ENCODE measurements around the gene PLXNB1.

GRCh38 chr3:48463703-48464102, 33.8 kb upstream of the PLXNB1 start:
- TF ChIP-seq RFX5 (IDR thresholded peaks at IDR 0.05) = no peak
- TF ChIP-seq RAD21 (conservative IDR thresholded peaks at IDR 0.05 in 1 of 2, IDR thresholded peaks at IDR 0.05 in 1 of 2) = no peak
- TF ChIP-seq REST (IDR thresholded peaks at IDR 0.05) = no peak
- TF ChIP-seq, protein P1, sequence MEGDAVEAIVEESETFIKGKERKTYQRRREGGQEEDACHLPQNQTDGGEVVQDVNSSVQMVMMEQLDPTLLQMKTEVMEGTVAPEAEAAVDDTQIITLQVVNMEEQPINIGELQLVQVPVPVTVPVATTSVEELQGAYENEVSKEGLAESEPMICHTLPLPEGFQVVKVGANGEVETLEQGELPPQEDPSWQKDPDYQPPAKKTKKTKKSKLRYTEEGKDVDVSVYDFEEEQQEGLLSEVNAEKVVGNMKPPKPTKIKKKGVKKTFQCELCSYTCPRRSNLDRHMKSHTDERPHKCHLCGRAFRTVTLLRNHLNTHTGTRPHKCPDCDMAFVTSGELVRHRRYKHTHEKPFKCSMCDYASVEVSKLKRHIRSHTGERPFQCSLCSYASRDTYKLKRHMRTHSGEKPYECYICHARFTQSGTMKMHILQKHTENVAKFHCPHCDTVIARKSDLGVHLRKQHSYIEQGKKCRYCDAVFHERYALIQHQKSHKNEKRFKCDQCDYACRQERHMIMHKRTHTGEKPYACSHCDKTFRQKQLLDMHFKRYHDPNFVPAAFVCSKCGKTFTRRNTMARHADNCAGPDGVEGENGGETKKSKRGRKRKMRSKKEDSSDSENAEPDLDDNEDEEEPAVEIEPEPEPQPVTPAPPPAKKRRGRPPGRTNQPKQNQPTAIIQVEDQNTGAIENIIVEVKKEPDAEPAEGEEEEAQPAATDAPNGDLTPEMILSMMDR (IDR thresholded peaks at IDR 0.05) = no peak
- TF ChIP-seq CHD4 (IDR thresholded peaks at IDR 0.05; ENCODE audit: borderline replicate concordance) = no peak
- TF ChIP-seq MAZ (IDR thresholded peaks at IDR 0.05; ENCODE audit: borderline replicate concordance, low read depth, low read length) = no peak
- no peak for TF ChIP-seq KDM1A (IDR thresholded peaks at IDR 0.05; ENCODE audit: low read depth)
- no peak for TF ChIP-seq HDAC2 (IDR thresholded peaks at IDR 0.05)
- TF ChIP-seq MYC (IDR thresholded peaks at IDR 0.05; ENCODE audit: borderline replicate concordance, low read length) = no peak

All from A549 (cell line).